HG02840 (cell line): Measurements from ENCODE around the gene ARMH1.
"Not testable (repeated sequence)": the region's sequence is repeated elsewhere in the genome, so short reads cannot be mapped to it uniquely, and the experiment has no call there.

Source experiments
- ATAC-seq: cut with Tn5 transposase; IDR thresholded peaks from one replicate; pipeline ENCODE4 v1.9.1; 2021; ENCODE audit warnings: mild to moderate bottlenecking, moderate library complexity, moderate number of reproducible peaks; ENCODE audit not compliant: unreplicated experiment, low FRiP score

Gene ARMH1

DNA sequence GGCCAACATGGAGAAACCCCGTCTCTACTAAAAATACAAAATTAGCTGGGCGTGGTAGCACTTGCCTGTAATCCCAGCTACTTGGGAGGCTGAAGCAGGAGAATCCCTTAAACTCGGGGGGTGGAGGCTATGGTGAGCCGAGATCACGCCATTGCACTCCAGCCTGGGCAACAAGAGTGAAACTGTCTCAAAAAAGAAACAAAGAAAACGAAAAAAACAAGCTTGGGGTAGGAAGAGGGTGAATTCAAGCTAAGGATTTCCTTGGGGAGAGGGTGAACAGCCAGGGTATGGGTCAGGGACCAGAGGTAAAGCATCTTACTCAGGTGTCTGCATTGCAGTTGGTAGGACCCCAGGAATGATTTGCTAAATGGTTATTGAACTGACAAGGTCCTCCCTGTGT, 91.9 kb downstream of the ARMH1 start:
- not testable (repeated sequence) for ATAC-seq
